Transverse colon (tissue), 4 donors: ENCODE measurements around the gene CHD6.

Experiments used
- POLR2AphosphoS5 ChIP-seq, 3 donors: sonication (generic); formaldehyde crosslinking; IDR thresholded peaks; one replicate each; pipeline ENCODE4 v1.6.1; 2016; ENCODE audit warnings: antibody characterized with exemption in 3 of 3
- TF ChIP-seq, protein P1 (sequence below), 5 experiments: fragments of 200-600 bp in 3 of 5; fragments of 450-650 bp in 2 of 5; sonication (generic) in 3 of 5; IDR thresholded peaks; 1 replicate in 2 of 5; 2 replicates in 3 of 5; pipeline ENCODE4 v1.5.1; 2016 to 2017; ENCODE audit warnings: antibody characterized with exemption in 5 of 5, inconsistent platforms in 3 of 5, mild to moderate bottlenecking in 2 of 5, moderate library complexity in 1 of 5

DNA sequence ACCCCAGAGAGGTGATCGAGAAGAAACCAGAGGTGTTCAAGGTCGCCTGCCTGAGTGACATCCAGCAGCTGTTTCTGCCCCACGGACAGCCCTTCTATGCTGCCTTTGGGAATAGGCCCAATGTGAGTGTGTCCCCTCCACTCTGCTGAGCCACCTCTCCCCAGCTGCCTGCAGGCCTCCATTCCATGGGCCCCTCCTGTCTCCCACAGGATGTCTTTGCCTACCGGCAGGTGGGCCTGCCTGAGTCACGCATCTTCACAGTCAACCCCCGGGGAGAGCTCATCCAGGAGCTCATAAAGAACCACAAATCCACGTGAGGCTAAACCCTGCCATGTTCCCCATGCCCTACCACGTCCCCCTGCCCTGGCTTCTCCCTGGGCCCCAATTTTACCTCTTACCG lies 259.9 kb downstream of the CHD6 start:
- TF ChIP-seq, protein P1, sequence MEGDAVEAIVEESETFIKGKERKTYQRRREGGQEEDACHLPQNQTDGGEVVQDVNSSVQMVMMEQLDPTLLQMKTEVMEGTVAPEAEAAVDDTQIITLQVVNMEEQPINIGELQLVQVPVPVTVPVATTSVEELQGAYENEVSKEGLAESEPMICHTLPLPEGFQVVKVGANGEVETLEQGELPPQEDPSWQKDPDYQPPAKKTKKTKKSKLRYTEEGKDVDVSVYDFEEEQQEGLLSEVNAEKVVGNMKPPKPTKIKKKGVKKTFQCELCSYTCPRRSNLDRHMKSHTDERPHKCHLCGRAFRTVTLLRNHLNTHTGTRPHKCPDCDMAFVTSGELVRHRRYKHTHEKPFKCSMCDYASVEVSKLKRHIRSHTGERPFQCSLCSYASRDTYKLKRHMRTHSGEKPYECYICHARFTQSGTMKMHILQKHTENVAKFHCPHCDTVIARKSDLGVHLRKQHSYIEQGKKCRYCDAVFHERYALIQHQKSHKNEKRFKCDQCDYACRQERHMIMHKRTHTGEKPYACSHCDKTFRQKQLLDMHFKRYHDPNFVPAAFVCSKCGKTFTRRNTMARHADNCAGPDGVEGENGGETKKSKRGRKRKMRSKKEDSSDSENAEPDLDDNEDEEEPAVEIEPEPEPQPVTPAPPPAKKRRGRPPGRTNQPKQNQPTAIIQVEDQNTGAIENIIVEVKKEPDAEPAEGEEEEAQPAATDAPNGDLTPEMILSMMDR (IDR thresholded peaks at IDR 0.05), result no peak
- TF ChIP-seq POLR2AphosphoS5 (IDR thresholded peaks at IDR 0.05), result no peak
